ENCODE data around the gene PTPRC.

The PTPRC gene

DNA sequence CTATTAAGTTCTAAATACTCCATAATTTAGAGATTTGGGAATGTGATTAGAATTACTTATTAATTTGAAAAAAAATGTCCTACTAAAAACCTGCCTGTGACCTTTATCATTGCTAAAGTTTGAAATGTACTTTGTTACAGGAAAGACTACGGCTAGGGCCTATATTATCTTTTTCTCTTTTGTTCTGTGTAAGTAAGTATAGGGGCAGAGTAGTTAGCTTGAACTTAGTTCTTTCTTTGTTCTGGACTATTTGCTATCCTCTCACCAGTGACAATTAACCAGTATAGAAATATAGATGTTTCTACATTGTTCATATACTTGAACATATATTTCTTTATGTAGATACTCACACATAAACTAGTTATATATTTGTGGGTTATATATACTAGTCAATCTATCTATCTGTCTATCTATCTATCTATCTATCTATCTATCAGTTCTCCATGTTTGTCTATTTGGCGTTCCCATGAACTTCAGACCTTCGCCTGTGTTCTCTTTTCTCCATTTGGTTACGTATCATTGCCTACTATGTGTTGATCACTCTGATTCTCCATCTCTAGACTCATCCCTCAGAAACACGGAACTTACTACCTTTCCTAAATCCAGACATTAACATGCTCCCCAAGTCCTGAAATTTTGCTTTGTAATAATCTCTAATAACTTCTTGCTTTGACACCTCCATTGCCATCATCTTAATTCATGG lies 3.3 kb downstream of the PTPRC start:
- DNase-seq (ENCODE audit: low read depth), result no peak
- TF ChIP-seq, protein P1, sequence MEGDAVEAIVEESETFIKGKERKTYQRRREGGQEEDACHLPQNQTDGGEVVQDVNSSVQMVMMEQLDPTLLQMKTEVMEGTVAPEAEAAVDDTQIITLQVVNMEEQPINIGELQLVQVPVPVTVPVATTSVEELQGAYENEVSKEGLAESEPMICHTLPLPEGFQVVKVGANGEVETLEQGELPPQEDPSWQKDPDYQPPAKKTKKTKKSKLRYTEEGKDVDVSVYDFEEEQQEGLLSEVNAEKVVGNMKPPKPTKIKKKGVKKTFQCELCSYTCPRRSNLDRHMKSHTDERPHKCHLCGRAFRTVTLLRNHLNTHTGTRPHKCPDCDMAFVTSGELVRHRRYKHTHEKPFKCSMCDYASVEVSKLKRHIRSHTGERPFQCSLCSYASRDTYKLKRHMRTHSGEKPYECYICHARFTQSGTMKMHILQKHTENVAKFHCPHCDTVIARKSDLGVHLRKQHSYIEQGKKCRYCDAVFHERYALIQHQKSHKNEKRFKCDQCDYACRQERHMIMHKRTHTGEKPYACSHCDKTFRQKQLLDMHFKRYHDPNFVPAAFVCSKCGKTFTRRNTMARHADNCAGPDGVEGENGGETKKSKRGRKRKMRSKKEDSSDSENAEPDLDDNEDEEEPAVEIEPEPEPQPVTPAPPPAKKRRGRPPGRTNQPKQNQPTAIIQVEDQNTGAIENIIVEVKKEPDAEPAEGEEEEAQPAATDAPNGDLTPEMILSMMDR (conservative IDR thresholded peaks at IDR 0.05; ENCODE audit: low read depth, low read length), result no peak
- H3K4me3 ChIP-seq (ENCODE audit: low read depth, low read length), result no peak overlapping the region

DNA sequence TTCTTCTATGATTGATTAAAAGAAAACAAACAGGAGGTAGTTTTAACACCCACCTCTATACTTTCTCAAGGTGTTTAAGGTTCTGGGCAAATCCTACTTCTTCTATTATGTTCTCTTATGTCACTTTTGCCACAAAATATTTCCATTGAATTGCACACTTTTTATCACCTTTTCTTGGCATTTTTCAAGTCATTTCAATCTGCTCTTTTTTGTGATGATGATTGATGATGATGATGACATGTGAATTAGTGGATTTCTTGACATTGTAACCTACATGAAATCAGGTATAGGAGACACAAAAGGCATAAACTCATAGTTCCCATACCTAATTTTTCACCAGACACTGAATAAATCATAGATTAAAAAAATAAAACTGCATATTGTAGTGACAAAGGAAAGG lies 4.1 kb downstream of the PTPRC start:
- TF ChIP-seq, protein P1 (conservative IDR thresholded peaks at IDR 0.05; ENCODE audit: low read depth, low read length), result no peak
- DNase-seq (ENCODE audit: low read depth), result no peak
- H3K4me3 ChIP-seq (ENCODE audit: low read depth, low read length), result no peak overlapping the region

DNA sequence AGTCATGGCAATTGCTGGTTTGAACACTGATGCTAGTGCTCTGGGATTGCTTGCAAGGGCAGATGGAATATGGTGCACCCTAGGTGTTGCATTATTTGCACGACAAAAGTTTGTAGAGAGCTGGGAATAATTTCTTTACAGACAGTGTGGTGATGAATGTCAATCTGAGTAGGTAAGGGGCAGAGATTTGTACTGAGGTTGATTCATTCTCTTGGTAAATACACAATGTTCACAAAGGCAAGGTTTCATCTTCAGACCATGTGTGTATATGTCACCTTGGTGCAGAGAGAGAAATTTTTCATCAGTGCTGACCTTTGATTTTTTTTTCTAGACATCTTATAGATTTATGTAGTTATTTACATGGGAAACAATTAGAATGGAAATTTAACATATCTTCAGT lies 5.0 kb downstream of the PTPRC start:
- no peak for DNase-seq (ENCODE audit: low read depth)
- TF ChIP-seq, protein P1 (conservative IDR thresholded peaks at IDR 0.05; ENCODE audit: low read depth, low read length), result no peak
- no peak overlapping the region for H3K4me3 ChIP-seq (ENCODE audit: low read depth, low read length)

DNA sequence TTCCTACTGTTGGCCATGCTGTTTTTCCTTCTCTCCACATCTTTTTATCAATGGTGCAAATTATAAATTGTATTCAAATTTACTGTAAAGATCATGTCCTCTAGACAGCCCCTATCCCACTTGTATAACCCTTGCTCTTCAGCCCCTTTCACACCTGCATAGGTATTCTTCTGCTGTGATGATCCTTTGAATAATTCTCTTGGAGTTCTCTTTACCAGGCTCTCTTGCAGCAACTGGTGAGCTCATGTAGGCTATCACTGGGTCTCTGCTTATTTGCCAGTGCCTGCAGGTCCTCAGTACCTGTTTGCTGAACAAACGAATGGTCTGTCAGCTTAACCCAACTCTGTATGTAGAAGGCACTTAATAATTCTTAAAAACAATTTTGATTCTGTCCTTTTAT lies 8.2 kb downstream of the PTPRC start:
- TF ChIP-seq, protein P1 (conservative IDR thresholded peaks at IDR 0.05; ENCODE audit: low read depth, low read length), result no peak
- no peak overlapping the region for H3K4me3 ChIP-seq (ENCODE audit: low read depth, low read length)

DNA sequence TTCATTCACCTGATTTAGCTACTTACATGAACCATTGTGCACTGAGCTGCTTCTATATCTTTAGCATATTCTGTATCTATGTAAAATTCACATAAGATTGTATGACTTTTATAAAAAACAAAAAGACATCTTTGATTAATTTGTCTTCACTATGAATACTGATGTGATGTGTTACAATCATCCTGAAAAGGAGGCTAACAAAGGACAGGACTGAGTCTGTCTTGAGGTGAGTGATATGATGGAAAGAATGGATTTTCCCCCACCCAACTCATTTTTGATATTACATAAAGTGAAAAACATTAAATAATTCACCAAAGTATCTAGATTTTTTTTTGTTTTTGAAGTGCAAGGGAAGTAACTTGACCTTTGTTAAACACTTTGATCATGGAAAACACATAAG lies 9.8 kb downstream of the PTPRC start:
- H3K4me3 ChIP-seq (ENCODE audit: low read depth, low read length), result no peak overlapping the region
- TF ChIP-seq, protein P1 (conservative IDR thresholded peaks at IDR 0.05; ENCODE audit: low read depth, low read length), result no peak
- no peak for DNase-seq (ENCODE audit: low read depth)

More for the DNA sequence above, 8.2 kb downstream of the PTPRC start:
- no peak for DNase-seq (ENCODE audit: low read depth)

DNA sequence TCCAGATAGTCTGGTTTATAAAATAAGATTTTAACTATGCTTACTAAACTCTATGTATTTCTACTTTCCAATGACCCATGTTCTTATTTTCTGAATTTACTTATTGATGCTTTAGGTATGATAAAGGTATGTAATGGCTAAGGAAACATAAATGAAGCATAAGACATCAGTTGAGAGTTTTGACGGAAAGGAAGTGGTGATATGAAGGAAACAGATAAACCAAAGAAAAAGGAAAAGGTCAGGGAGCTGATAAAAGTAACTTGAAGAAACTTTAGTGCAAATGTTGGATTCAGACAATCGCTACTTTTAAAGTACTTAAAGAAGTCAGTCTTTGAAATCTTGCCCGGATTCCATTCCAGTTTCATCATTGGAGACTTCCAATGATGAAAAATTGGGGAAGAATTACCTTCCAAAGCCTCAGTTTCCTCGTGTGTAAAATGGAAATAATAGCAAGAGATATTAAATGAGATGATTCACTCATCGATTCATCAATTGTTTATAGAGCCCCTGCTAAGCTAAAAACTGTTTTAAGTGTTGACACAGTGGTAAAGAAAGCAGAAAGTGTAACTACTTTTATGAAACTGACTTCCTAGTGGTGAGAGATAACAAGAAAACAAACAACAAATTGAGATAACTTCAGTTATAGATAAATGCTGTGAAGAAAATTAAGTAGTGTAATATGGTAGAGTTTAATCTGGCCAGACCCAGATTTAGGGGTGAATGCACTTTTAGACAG lies 10.6 kb downstream of the PTPRC start:
- DNase-seq (ENCODE audit: low read depth), result no peak
- TF ChIP-seq, protein P1 (conservative IDR thresholded peaks at IDR 0.05; ENCODE audit: low read depth, low read length), result no peak
- H3K4me3 ChIP-seq (ENCODE audit: low read depth, low read length), result no peak overlapping the region

DNA sequence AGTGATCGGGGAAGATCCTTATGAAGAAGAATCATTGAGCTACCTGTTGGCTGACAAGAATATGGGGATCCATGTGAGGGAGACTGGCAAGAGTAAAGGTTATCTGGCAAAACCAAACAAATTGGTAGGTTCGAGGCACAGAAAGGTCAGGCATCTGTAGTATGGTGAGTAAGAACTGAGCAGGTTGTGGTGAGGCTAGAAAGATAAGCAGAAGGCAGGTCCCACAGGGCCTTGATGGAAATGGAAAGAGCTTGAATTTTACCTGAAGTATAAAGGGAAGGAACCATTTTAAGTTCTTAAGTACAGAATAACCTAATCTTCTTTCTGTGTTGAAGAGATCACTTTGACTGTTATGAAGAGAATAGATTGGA lies 11.1 kb downstream of the PTPRC start:
- DNase-seq (ENCODE audit: low read depth), result no peak

More for the DNA sequence above, 11.1 kb downstream of the PTPRC start:
- no peak overlapping the region for H3K4me3 ChIP-seq (ENCODE audit: low read depth, low read length)
- TF ChIP-seq, protein P1 (conservative IDR thresholded peaks at IDR 0.05; ENCODE audit: low read depth, low read length), result no peak
